Measurements from ENCODE around the gene NRXN3.

DNA sequence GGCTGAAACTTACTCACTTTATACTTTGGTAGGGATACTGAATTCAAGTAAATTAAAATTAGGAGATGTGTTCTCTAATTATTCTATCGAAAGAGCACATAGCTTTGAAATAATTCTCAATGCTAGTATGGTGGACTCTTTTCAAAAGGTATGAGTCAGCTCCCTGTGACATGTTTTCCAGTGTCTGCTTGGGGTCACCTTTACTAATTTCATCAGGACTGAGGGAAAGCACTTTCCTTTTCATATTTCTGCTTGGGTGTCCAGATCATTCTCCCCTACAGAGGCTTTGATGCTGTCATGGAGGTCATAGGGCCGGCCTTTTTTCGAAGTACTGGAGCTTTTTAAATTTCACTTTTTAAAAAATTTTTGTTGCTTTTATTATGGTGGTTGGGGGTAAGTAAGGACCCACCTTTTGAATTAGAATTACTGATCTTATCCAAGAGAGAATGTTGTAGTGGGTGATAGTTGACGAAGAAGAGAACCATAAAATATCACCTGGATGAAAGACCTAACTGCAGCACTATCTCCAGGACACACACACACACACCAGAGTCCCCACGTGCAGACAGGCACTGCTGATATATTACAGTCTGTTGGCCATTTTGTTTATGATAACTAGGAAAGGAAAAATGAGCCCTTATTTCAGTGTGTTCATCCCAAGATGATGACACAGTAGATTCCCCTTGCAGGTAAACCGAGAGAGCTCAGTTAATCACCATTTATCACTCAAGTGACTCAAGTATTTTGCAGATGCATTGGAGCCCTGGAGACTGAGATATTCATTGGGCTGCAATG, 1482.5 kb downstream of the NRXN3 start:
- TF ChIP-seq, protein P1, sequence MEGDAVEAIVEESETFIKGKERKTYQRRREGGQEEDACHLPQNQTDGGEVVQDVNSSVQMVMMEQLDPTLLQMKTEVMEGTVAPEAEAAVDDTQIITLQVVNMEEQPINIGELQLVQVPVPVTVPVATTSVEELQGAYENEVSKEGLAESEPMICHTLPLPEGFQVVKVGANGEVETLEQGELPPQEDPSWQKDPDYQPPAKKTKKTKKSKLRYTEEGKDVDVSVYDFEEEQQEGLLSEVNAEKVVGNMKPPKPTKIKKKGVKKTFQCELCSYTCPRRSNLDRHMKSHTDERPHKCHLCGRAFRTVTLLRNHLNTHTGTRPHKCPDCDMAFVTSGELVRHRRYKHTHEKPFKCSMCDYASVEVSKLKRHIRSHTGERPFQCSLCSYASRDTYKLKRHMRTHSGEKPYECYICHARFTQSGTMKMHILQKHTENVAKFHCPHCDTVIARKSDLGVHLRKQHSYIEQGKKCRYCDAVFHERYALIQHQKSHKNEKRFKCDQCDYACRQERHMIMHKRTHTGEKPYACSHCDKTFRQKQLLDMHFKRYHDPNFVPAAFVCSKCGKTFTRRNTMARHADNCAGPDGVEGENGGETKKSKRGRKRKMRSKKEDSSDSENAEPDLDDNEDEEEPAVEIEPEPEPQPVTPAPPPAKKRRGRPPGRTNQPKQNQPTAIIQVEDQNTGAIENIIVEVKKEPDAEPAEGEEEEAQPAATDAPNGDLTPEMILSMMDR (IDR thresholded peaks at IDR 0.05 in 4 of 5, conservative IDR thresholded peaks at IDR 0.05 in 1 of 5) = no peak
- no peak for TF ChIP-seq POLR2A (IDR thresholded peaks at IDR 0.05)
